Gastrocnemius medialis (tissue), 4 donors: Measurements from ENCODE around the gene HOXA9. TPM values are rescaled to one million over a fixed set of nuclear protein-coding genes. Genes with fewer than 3 reads are reported as not detected.
A peak's percentile ranks its signal among the peaks of the same experiment; 100 is the strongest.

Experiments
- ATAC-seq, 2 donors: fragments of 150-250 bp; one replicate each; pipeline ENCODE4 v1.9.1; 2016
- DNase-seq, 2 donors: peaks; one replicate each; pipeline ENCODE4 v3.0.0-alpha.2; 2019
- H3K27ac ChIP-seq, 4 donors: fragments of 200-600 bp; sonication (generic); 1 replicate in 1 of 4; 2 replicates in 3 of 4; pipeline ENCODE4 v1.5.1; 2016 to 2018; ENCODE audit warnings: mild to moderate bottlenecking in 2 of 4, moderate library complexity in 1 of 4
- H3K27me3 ChIP-seq, 3 donors: fragments of 200-600 bp; sonication (generic) in 2 of 3; 1 replicate in 1 of 3; 2 replicates in 2 of 3; pipeline versions ENCODE4 v1.5.1 to v1.6.0; 2016 to 2019; ENCODE audit warnings: mild to moderate bottlenecking in 1 of 3, moderate library complexity in 1 of 3
- H3K36me3 ChIP-seq, 2 donors: fragments of 200-600 bp; sonication (generic) in 1 of 2; one replicate each; pipeline ENCODE4 v1.5.1; 2017 to 2018
- H3K4me1 ChIP-seq, 2 donors: fragments of 200-600 bp; sonication (generic) in 1 of 2; one replicate each; pipeline ENCODE4 v1.5.1; 2016 to 2017; ENCODE audit warnings: mild to moderate bottlenecking in 2 of 2
- H3K4me3 ChIP-seq, 4 donors: fragments of 200-600 bp; sonication (generic) in 3 of 4; 1 replicate in 1 of 4; 2 replicates in 3 of 4; pipeline ENCODE4 v1.5.1; 2016 to 2019; ENCODE audit warnings: mild to moderate bottlenecking in 2 of 4
- H3K9me3 ChIP-seq, 3 donors: fragments of 200-600 bp; sonication (generic) in 2 of 3; 1 replicate in 1 of 3; 2 replicates in 2 of 3; pipeline ENCODE4 v1.5.1; 2016 to 2019
- CTCF ChIP-seq, 5 experiments: fragments of 450-650 bp in 3 of 5; fragments of 200-600 bp in 2 of 5; sonication (generic) in 2 of 5; IDR thresholded peaks in 4 of 5; conservative IDR thresholded peaks in 1 of 5; 1 replicate in 4 of 5; 2 replicates in 1 of 5; pipeline ENCODE4 v1.5.1; 2016 to 2019; ENCODE audit warnings: antibody characterized with exemption in 5 of 5, mild to moderate bottlenecking in 3 of 5, moderate library complexity in 3 of 5
- POLR2A ChIP-seq, 2 donors: fragments of 450-650 bp; IDR thresholded peaks; one replicate each; pipeline ENCODE4 v1.6.1; 2017; ENCODE audit warnings: antibody characterized with exemption in 2 of 2, mild to moderate bottlenecking in 2 of 2, moderate library complexity in 2 of 2
- in situ Hi-C, 4 donors: fragments of 200-750 bp; cut with MboI; loops; one replicate each; pipeline versions ENCODE4 v1.15.0 to v1.8.0; 2017; ENCODE audit warnings: low sequenced_read_pairs in 4 of 4
- intact Hi-C: fragments of 100-400 bp; cut with DNase I; formaldehyde crosslinking; loops from one replicate; pipeline ENCODE4 v1.15.1; 2023; ENCODE audit warnings: low total_unique reads
- total RNA-seq, 4 donors: library from RNA; depleted of rRNA; stranded (reverse); fragments of >200 nt; gene quantifications; one replicate each; pipeline versions ENCODE4 v1.1.0 to v1.2.3, GENCODE V29; 2016

HOXA9 gene
- total RNA-seq, 4 donors from 2014 or later = 18.9 to 30.3 (median 19.5) TPM

- Histone ChIP-seq H3K4me3 (no peak overlapping the region), H3K4me1 (peaks cover 16 to 24% of the 10 kb centered on the region in 2 donors), H3K9me3 (no peaks in the 10 kb centered on the region), H3K36me3 (no peaks in the 10 kb centered on the region), H3K27ac (no peak overlapping the region), H3K27me3 (peaks cover 52 to 74% (median 67%) of the 10 kb centered on the region in 3 donors)
- in situ Hi-C loops (loop anchor here (10.0 to 25.0 kb wide), 6 partner anchors 360 to 813 kb away; no protein-coding TSS in a partner anchor), intact Hi-C loops (no loop called here)
- TF ChIP-seq CTCF (IDR thresholded peaks at IDR 0.05 in 4 of 5, conservative IDR thresholded peaks at IDR 0.05 in 1 of 5) (no peak), POLR2A (IDR thresholded peaks at IDR 0.05) (no peak)
- DNase-seq (no peak), ATAC-seq (no peak)
Observed at GRCh38 chr7:27202018-27202861, 36.9 kb upstream of the HOXA9 start.

GRCh38 chr7:27201580-27202017, 36.3 kb upstream of the HOXA9 start:
- no peak for ATAC-seq
- no peak for TF ChIP-seq CTCF (IDR thresholded peaks at IDR 0.05 in 4 of 5, conservative IDR thresholded peaks at IDR 0.05 in 1 of 5)
- no peak for TF ChIP-seq POLR2A (IDR thresholded peaks at IDR 0.05)
- no peaks in the 10 kb centered on the region for H3K36me3 ChIP-seq
- H3K27ac ChIP-seq = no peak overlapping the region
- no peak for DNase-seq
- no peaks in the 10 kb centered on the region for H3K9me3 ChIP-seq
- H3K27me3 ChIP-seq = peaks cover 52 to 78% (median 62%) of the 10 kb centered on the region in 3 donors
- H3K4me1 ChIP-seq = peaks cover 16 to 27% of the 10 kb centered on the region in 2 donors
- no peak overlapping the region for H3K4me3 ChIP-seq
- intact Hi-C loops = no loop called here
- in situ Hi-C loops = loop anchor here (10.0 to 25.0 kb wide), 6 partner anchors 361 to 813 kb away; no protein-coding TSS in a partner anchor

- H3K4me1 ChIP-seq = peaks cover 16 to 31% of the 10 kb centered on the region in 2 donors
- peaks cover 52 to 71% (median 56%) of the 10 kb centered on the region in 3 donors for H3K27me3 ChIP-seq
- ATAC-seq = no peak
- TF ChIP-seq CTCF (IDR thresholded peaks at IDR 0.05 in 4 of 5, conservative IDR thresholded peaks at IDR 0.05 in 1 of 5) (no peak), POLR2A (IDR thresholded peaks at IDR 0.05) (no peak)
- no peaks in the 10 kb centered on the region for H3K36me3 ChIP-seq
- peak overlapping the region; percentile 52 to 71 (median 62) for H3K4me3 ChIP-seq
- DNase-seq = no peak
- in situ Hi-C loops (loop anchor here (10.0 to 25.0 kb wide), 6 partner anchors 361 to 814 kb away; no protein-coding TSS in a partner anchor), intact Hi-C loops (loop anchor here (1.0 kb wide), 1 partner anchor 462 kb away; no protein-coding TSS in a partner anchor)
- no peaks in the 10 kb centered on the region for H3K9me3 ChIP-seq
- H3K27ac ChIP-seq = no peak overlapping the region
Observed at GRCh38 chr7:27200761-27201579, 35.6 kb upstream of the HOXA9 start.

- H3K36me3 ChIP-seq = no peaks in the 10 kb centered on the region
- DNase-seq (peak in 1 of 2 donors; percentile 64), ATAC-seq (peak; percentile 72 to 83)
- in situ Hi-C loops = loop anchor here (10.0 to 25.0 kb wide), 11 partner anchors 362 to 1438 kb away; partner anchors contain the start of genes CREB5 (in 1 of the 4) and HIBADH (in 1 of the 4)
- peak within 1 kb of the TSS; percentile 48 to 90 (median 77) for H3K27ac ChIP-seq
- H3K4me1 ChIP-seq = peaks cover 15 to 29% of the 10 kb centered on the region in 2 donors
- H3K4me3 ChIP-seq = peak within 1 kb of the TSS; percentile 58 to 75 (median 69)
- TF ChIP-seq POLR2A (IDR thresholded peaks at IDR 0.05) (peak; percentile 52 to 59), CTCF (IDR thresholded peaks at IDR 0.05 in 4 of 5, conservative IDR thresholded peaks at IDR 0.05 in 1 of 5) (no peak)
- H3K27me3 ChIP-seq = peaks cover 43 to 67% (median 48%) of the 10 kb centered on the region in 3 donors
- no peaks in the 10 kb centered on the region for H3K9me3 ChIP-seq
- intact Hi-C loops = loop anchor here (1.0 to 5.0 kb wide), 3 partner anchors 376 to 577 kb away; no protein-coding TSS in a partner anchor
Observed at GRCh38 chr7:27199849-27200760, 34.8 kb upstream of the HOXA9 start, which contains the start of gene HOXA13. HOXA13 (minus strand) TSS chr7:27200091; CDS start chr7:27200077, 14 bp downstream.
